HG03108 (cell line): ENCODE data around the gene DDX42.

Experiments
- ATAC-seq: cut with Tn5 transposase; IDR thresholded peaks from one replicate; pipeline ENCODE4 v1.9.1; 2021; ENCODE audit warnings: moderate library complexity; ENCODE audit not compliant: unreplicated experiment

The DDX42 gene

GRCh38 chr17:63774141-63774968 lies at the start of gene DDX42:
Gene DDX42 (plus strand): TSS chr17:63774170. CDS start chr17:63787050, 12,880 bp downstream.
- peak; percentile 9 for ATAC-seq

- no peak for ATAC-seq
These were observed 38.3 kb upstream of the DDX42 start for GRCh38 chr17:63735691-63736090.

- ATAC-seq, result no peak
These were observed 33.4 kb upstream of the DDX42 start for GRCh38 chr17:63740464-63741142.

- peak; percentile 14 for ATAC-seq
These were observed 32.9 kb upstream of the DDX42 start for GRCh38 chr17:63741143-63741407.

- peak; percentile 82 for ATAC-seq
These were observed 32.4 kb upstream of the DDX42 start, which contains the start of gene STRADA for GRCh38 chr17:63741408-63742173. Gene STRADA (minus strand): TSS chr17:63741799. CDS start chr17:63728369, 13,430 bp downstream.

- no peak for ATAC-seq
These were observed 22.2 kb upstream of the DDX42 start for GRCh38 chr17:63751806-63752205.

GRCh38 chr17:63752707-63753106 lies 21.3 kb upstream of the DDX42 start:
- no peak for ATAC-seq

- ATAC-seq, result no peak
These were observed 20.8 kb upstream of the DDX42 start for GRCh38 chr17:63753215-63753614.

GRCh38 chr17:63754046-63754445 lies 19.9 kb upstream of the DDX42 start:
- no peak for ATAC-seq

- no peak for ATAC-seq
These were observed 15.5 kb upstream of the DDX42 start for GRCh38 chr17:63758428-63758827.

- no peak for ATAC-seq
These were observed 13.0 kb upstream of the DDX42 start for GRCh38 chr17:63760771-63761539.

GRCh38 chr17:63762161-63763078 lies 11.6 kb upstream of the DDX42 start:
- ATAC-seq, result no peak

GRCh38 chr17:63764716-63765115 lies 9.3 kb upstream of the DDX42 start:
- ATAC-seq, result no peak

- no peak for ATAC-seq
These were observed 7.2 kb upstream of the DDX42 start for GRCh38 chr17:63766754-63767153.

- ATAC-seq, result no peak
These were observed 5.5 kb upstream of the DDX42 start for GRCh38 chr17:63768433-63768832.

- ATAC-seq, result no peak
These were observed 1.1 kb upstream of the DDX42 start for GRCh38 chr17:63772801-63773271.

- peak; percentile 85 for ATAC-seq
These were observed 464 bp upstream of the DDX42 start, which contains the start of gene CCDC47 for GRCh38 chr17:63773272-63774140. Gene CCDC47 (minus strand): TSS chr17:63773597. CDS start chr17:63766175, 7,422 bp downstream.

- ATAC-seq, result no peak
These were observed 947 bp downstream of the DDX42 start for GRCh38 chr17:63774969-63775265.

GRCh38 chr17:63775420-63775819 lies 1.4 kb downstream of the DDX42 start:
- ATAC-seq, result no peak
